ENCODE data around the gene THSD7B. TPM values are rescaled to one million over a fixed set of nuclear protein-coding genes. Genes with fewer than 3 reads are reported as not detected.

Gene THSD7B
- total and polyA plus RNA-seq, 2 of the 8 experiments (the other 6 are each of a cell fraction or from before 2014, with no cell fraction given) = 0.60 to 2.9 TPM

DNA sequence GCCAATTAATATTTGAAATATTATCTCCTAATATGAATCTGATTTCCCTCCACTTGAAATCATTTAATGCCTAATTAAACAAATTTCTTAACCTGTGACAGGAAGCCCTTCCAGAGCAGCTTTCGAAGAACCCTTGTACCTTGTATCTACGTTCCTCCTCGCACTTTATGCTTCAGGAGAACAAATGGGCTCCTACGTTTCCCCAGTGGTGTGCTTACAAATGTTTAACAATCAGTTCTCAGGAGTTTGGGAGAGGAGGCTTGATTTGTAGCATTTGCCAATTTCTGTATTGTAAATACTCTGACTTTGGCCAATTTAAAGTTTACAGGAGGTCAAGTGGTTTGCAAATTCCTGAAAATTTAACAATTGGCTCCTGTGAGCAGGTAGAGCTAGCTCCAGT lies 327.8 kb downstream of the THSD7B start (continued):
- TF ChIP-seq, protein P1, sequence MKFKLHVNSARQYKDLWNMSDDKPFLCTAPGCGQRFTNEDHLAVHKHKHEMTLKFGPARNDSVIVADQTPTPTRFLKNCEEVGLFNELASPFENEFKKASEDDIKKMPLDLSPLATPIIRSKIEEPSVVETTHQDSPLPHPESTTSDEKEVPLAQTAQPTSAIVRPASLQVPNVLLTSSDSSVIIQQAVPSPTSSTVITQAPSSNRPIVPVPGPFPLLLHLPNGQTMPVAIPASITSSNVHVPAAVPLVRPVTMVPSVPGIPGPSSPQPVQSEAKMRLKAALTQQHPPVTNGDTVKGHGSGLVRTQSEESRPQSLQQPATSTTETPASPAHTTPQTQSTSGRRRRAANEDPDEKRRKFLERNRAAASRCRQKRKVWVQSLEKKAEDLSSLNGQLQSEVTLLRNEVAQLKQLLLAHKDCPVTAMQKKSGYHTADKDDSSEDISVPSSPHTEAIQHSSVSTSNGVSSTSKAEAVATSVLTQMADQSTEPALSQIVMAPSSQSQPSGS (IDR thresholded peaks at IDR 0.05; ENCODE audit: low read length) = no peak
- TF ChIP-seq BRCA1 (IDR thresholded peaks at IDR 0.05; ENCODE audit: low read depth, low read length) = no peak
